Measurements from ENCODE around the gene PRDM16.

The PRDM16 gene

GRCh38 chr1:3337798-3338724, 269.1 kb downstream of the PRDM16 start:
- DNase-seq (ENCODE audit: low read depth in 2 of 2): no peak

- no peak for DNase-seq (ENCODE audit: low read depth in 2 of 2)
Observed at GRCh38 chr1:3338725-3339070, 269.7 kb downstream of the PRDM16 start.

- DNase-seq (ENCODE audit: low read depth in 2 of 2): no peak
Observed at GRCh38 chr1:3339856-3340255, 270.9 kb downstream of the PRDM16 start.

GRCh38 chr1:3340548-3341235, 271.7 kb downstream of the PRDM16 start:
- no peak for DNase-seq (ENCODE audit: low read depth in 2 of 2)

- DNase-seq (ENCODE audit: low read depth in 2 of 2): no peak
Observed at GRCh38 chr1:3341236-3341994, 272.4 kb downstream of the PRDM16 start.

- DNase-seq (ENCODE audit: low read depth in 2 of 2): no peak
Observed at GRCh38 chr1:3342960-3343359, 274.0 kb downstream of the PRDM16 start.

- no peak for DNase-seq (ENCODE audit: low read depth in 2 of 2)
Observed at GRCh38 chr1:3344395-3344794, 275.4 kb downstream of the PRDM16 start.

GRCh38 chr1:3345792-3346191, 276.8 kb downstream of the PRDM16 start:
- no peak for DNase-seq (ENCODE audit: low read depth in 2 of 2)

GRCh38 chr1:3346478-3346877, 277.5 kb downstream of the PRDM16 start:
- DNase-seq (ENCODE audit: low read depth in 2 of 2): no peak

- no peak for DNase-seq (ENCODE audit: low read depth in 2 of 2)
Observed at GRCh38 chr1:3347257-3348020, 278.4 kb downstream of the PRDM16 start.

GRCh38 chr1:3348196-3348865, 279.3 kb downstream of the PRDM16 start:
- DNase-seq (ENCODE audit: low read depth in 2 of 2): no peak

GRCh38 chr1:3349161-3349967, 280.4 kb downstream of the PRDM16 start:
- DNase-seq (ENCODE audit: low read depth in 2 of 2): no peak

- no peak for DNase-seq (ENCODE audit: low read depth in 2 of 2)
Observed at GRCh38 chr1:3349968-3350299, 280.9 kb downstream of the PRDM16 start.

- DNase-seq (ENCODE audit: low read depth in 2 of 2): no peak
Observed at GRCh38 chr1:3350506-3351261, 281.7 kb downstream of the PRDM16 start.

GRCh38 chr1:3351449-3352298, 282.7 kb downstream of the PRDM16 start:
- no peak for DNase-seq (ENCODE audit: low read depth in 2 of 2)

- no peak for DNase-seq (ENCODE audit: low read depth in 2 of 2)
Observed at GRCh38 chr1:3352299-3352951, 283.4 kb downstream of the PRDM16 start.

- DNase-seq (ENCODE audit: low read depth in 2 of 2): no peak
Observed at GRCh38 chr1:3352952-3353331, 283.9 kb downstream of the PRDM16 start.

- DNase-seq (ENCODE audit: low read depth in 2 of 2): no peak
Observed at GRCh38 chr1:3353876-3354275, 284.9 kb downstream of the PRDM16 start.

All from stimulated activated CD4-positive, alpha-beta T cell treated with anti-CD3 and anti-CD28 coated beads, Interleukin-1b, Interleukin-23, amount 100 ng/mL, for 4 hours (primary cell).